ENCODE data around the gene NOP9.

DNA sequence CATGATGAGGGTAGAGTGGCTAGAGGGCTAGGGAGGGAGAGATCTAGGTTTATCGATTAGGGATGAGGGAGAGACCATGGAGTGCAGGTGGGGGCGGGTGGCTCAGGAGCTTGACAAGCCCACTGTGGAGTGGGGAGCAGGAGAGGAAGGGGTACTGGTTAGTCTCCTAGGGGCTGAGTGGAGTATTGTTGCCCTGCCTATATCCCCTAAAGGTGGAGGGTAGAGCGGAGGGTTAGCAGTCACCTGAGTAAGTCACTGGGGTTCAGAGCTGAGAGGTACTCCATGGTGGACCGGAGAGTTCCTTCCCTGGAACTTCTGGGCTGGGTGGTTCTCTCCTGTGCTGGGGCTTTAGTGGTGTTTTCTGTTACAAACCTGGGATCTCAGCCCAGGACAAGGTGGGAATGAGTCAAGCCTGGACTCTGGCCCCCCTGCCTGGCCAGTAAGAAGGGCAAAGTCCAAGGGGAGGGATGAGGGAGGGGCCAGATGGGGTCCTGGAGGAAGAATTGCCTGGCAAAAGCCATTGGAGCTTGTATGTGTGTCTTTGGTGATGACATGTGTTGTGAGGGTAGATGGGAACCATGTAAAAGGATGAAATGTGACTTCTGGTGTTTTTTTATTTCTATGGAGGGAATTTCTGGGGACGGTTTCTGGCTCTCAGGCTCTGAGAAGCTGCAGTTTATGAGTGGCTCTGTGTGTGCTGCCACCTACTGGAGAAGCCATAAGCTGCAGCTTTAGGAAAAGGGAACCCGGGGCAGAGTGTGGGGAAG is 8.1 kb downstream of the NOP9 start, which contains the start of gene CIDEB:
- TF ChIP-seq FOXA1 (IDR thresholded peaks at IDR 0.05) = no peak
- TF ChIP-seq BHLHE40 (IDR thresholded peaks at IDR 0.05; ENCODE audit: borderline replicate concordance) = no peak
- TF ChIP-seq SP1 (IDR thresholded peaks at IDR 0.05) = no peak
- no peak for TF ChIP-seq HDGF (IDR thresholded peaks at IDR 0.05; ENCODE audit: borderline replicate concordance)

All from HEK293T (cell line).